PC-9 (cell line): ENCODE results near the gene RAB15. TPM values are rescaled to one million over a fixed set of nuclear protein-coding genes. Genes with fewer than 3 reads are reported as not detected.

ENCODE experiments used
- BruUV-seq: library from RNA; stranded (reverse); fragments of 400-500 nt; replicated peaks from 2 replicates; lab custom pipeline; 2021; lab: Mats Ljungman, UMichigan
- CTCF ChIA-PET: fragments of 300-600 bp; sonication (Branson Sonifier 250); formaldehyde crosslinking; loops from one replicate; lab custom pipeline; 2022; ENCODE audit warnings: antibody characterized with exemption; lab: Charles Lee
- POLR2A ChIA-PET: fragments of 300-600 bp; sonication (Branson Sonifier 250); formaldehyde crosslinking; loops from one replicate; lab custom pipeline; 2022; ENCODE audit warnings: antibody characterized with exemption; ENCODE audit not compliant: unreplicated experiment; lab: Charles Lee
- DNase-seq, 2 experiments: peaks; one replicate each; pipeline versions ENCODE4 v3.0.0 to v3.0.0-alpha.2; 2015 to 2022; ENCODE audit warnings: mixed read lengths in 1 of 2
- H2AFZ ChIP-seq: fragments of 200-600 bp; sonication (generic); 2 replicates; pipeline ENCODE4 v1.8.1; 2017; ENCODE audit warnings: antibody characterized with exemption
- H3F3A ChIP-seq: fragments of 200-600 bp; sonication (generic); 2 replicates; pipeline ENCODE4 v1.8.1; 2017; ENCODE audit warnings: antibody characterized with exemption, mild to moderate bottlenecking, low read depth; ENCODE audit not compliant: insufficient read depth
- H3K27ac ChIP-seq: fragments of 200-600 bp; sonication (generic); 2 replicates; pipeline ENCODE4 v1.6.1; 2016; ENCODE audit warnings: mixed run types
- H3K27me3 ChIP-seq: fragments of 200-600 bp; sonication (generic); 2 replicates; pipeline ENCODE4 v1.6.1; 2016; ENCODE audit warnings: low read depth, mixed run types; ENCODE audit not compliant: insufficient read depth
- H3K36me3 ChIP-seq: fragments of 200-600 bp; sonication (generic); 2 replicates; pipeline ENCODE4 v1.6.1; 2016; ENCODE audit warnings: low read depth, mixed run types
- H3K4me1 ChIP-seq: fragments of 200-600 bp; sonication (generic); replicated peaks from 2 replicates; pipeline ENCODE4 v1.6.1; 2016; ENCODE audit warnings: mixed run types; ENCODE audit not compliant: insufficient read depth
- H3K4me2 ChIP-seq: fragments of 200-600 bp; sonication (generic); 2 replicates; pipeline ENCODE4 v1.6.1; 2017; ENCODE audit warnings: mixed run types
- H3K4me3 ChIP-seq: fragments of 200-600 bp; sonication (generic); 2 replicates; pipeline ENCODE4 v1.6.1; 2016; ENCODE audit warnings: mixed run types
- H3K79me2 ChIP-seq: fragments of 200-600 bp; sonication (generic); 2 replicates; pipeline ENCODE4 v1.6.1; 2017; ENCODE audit warnings: low read depth, mixed run types
- H3K9me2 ChIP-seq: fragments of 200-600 bp; sonication (generic); 2 replicates; pipeline ENCODE4 v1.8.1; 2017; ENCODE audit warnings: mild to moderate bottlenecking; ENCODE audit not compliant: insufficient read depth
- H3K9me3 ChIP-seq: fragments of 200-600 bp; sonication (generic); 2 replicates; pipeline ENCODE4 v1.8.1; 2016; ENCODE audit warnings: low read depth; ENCODE audit not compliant: insufficient read depth
- H4K20me1 ChIP-seq: fragments of 200-600 bp; sonication (generic); 2 replicates; pipeline ENCODE4 v1.8.1; 2017; ENCODE audit not compliant: insufficient read depth
- EZH2 ChIP-seq: fragments of 200-600 bp; sonication (generic); IDR thresholded peaks from 2 replicates; pipeline ENCODE4 v1.8.0; 2017; ENCODE audit warnings: antibody characterized with exemption, low read depth
- intact Hi-C: fragments of 100-400 bp; cut with micrococcal nuclease; formaldehyde crosslinking; loops from one replicate; pipeline ENCODE4 v1.10.0; 2022; ENCODE audit not compliant: unreplicated experiment
- total RNA-seq: library from RNA; stranded (reverse); gene quantifications from 2 replicates; pipeline ENCODE4 v1.2.3, GENCODE V29; 2021
- TF ChIP-seq, protein P1 (sequence below): fragments of 200-600 bp; sonication (generic); conservative IDR thresholded peaks from 2 replicates; pipeline ENCODE4 v1.6.1; 2017; ENCODE audit warnings: mixed run types, antibody characterized with exemption, mild to moderate bottlenecking, moderate library complexity

The RAB15 gene
- total RNA-seq, 1 experiment from 2014 or later, result 74.9 TPM

DNA sequence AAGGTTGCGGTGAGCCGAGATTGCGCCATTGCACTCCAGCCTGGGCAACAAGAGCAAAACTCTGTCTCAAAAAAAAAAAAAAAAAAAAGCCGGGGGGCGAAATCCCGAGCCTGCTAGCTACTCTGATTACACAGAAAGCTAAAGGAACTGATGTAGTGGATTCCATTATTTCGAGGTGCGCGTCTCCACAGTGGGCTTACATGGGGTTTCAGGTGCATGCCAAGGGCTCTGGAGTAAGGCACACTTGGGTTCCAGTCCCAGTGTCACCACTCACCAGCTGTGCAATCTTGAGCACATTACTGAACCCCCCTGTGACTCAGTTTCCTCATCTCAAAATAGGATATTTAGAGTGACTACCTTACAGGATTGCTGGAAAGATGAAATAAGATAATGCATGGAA is 1.7 kb upstream of the RAB15 start:
- H3F3A ChIP-seq, result peaks cover 27% of the 10 kb centered on the region
- no peak overlapping the region for H3K27ac ChIP-seq
- ChIA-PET CTCF (no interaction called here), POLR2A (no interaction called here)
- TF ChIP-seq, protein P1, sequence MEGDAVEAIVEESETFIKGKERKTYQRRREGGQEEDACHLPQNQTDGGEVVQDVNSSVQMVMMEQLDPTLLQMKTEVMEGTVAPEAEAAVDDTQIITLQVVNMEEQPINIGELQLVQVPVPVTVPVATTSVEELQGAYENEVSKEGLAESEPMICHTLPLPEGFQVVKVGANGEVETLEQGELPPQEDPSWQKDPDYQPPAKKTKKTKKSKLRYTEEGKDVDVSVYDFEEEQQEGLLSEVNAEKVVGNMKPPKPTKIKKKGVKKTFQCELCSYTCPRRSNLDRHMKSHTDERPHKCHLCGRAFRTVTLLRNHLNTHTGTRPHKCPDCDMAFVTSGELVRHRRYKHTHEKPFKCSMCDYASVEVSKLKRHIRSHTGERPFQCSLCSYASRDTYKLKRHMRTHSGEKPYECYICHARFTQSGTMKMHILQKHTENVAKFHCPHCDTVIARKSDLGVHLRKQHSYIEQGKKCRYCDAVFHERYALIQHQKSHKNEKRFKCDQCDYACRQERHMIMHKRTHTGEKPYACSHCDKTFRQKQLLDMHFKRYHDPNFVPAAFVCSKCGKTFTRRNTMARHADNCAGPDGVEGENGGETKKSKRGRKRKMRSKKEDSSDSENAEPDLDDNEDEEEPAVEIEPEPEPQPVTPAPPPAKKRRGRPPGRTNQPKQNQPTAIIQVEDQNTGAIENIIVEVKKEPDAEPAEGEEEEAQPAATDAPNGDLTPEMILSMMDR, result no peak
- TF ChIP-seq EZH2, result no peak
- no peaks in the 10 kb centered on the region for H3K36me3 ChIP-seq
- no peaks in the 10 kb centered on the region for H3K27me3 ChIP-seq
- H3K4me2 ChIP-seq, result no peak overlapping the region
- peaks cover 29% of the 10 kb centered on the region for H3K4me1 ChIP-seq
- H2AFZ ChIP-seq, result no peak overlapping the region
- H3K9me3 ChIP-seq, result no peaks in the 10 kb centered on the region
- no peaks in the 10 kb centered on the region for H4K20me1 ChIP-seq
- H3K79me2 ChIP-seq, result peaks cover 34% of the 10 kb centered on the region
- intact Hi-C loops, result loop anchor here (5.0 kb wide), 2 partner anchors 217 to 472 kb away; partner anchors contain the start of genes ZBTB1 and ZBTB25
- DNase-seq, result no peak
- BruUV-seq, result no TSS peak
- H3K4me3 ChIP-seq, result no peak overlapping the region
- H3K9me2 ChIP-seq, result no peaks in the 10 kb centered on the region

DNA sequence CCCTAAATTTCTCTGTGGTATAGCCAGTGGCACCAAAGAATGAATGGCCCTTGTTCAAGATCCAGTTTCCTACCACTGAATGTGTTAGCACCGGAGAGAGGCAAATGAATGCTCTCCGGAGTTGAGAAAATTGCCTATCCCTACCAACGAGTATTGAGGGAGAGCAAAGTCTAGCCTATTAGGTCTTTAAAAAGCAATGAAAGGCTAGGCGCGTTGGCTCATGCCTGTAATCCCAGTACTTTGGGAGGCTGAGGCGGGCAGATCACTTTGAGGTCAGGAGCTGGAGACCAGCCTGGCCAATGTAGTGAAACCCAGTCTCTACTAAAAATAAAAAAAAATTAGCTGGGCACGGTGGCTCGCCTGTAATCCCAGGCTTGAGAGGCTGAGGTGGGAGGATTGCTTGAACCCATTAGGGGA is 898 bp upstream of the RAB15 start:
- no peaks in the 10 kb centered on the region for H3K9me3 ChIP-seq
- peak overlapping the region; percentile 83; the same call in 1 of the 2 replicates for H3K4me3 ChIP-seq
- H2AFZ ChIP-seq, result peak overlapping the region; percentile 83; the same call in 1 of the 2 replicates
- intact Hi-C loops, result loop anchor here (5.0 kb wide), 2 partner anchors 216 to 471 kb away; partner anchors contain the start of genes ZBTB1 and ZBTB25
- H3K36me3 ChIP-seq, result no peaks in the 10 kb centered on the region
- peaks cover 31% of the 10 kb centered on the region for H3F3A ChIP-seq
- BruUV-seq, result no TSS peak
- no peak for DNase-seq
- peak overlapping the region; percentile 87 for H3K4me2 ChIP-seq
- peaks cover 37% of the 10 kb centered on the region for H3K4me1 ChIP-seq
- H3K27ac ChIP-seq, result no peak overlapping the region
- TF ChIP-seq EZH2, result no peak
- TF ChIP-seq, protein P1, result no peak
- CTCF ChIA-PET, result no interaction called here
- H3K27me3 ChIP-seq, result no peaks in the 10 kb centered on the region
- H4K20me1 ChIP-seq, result no peaks in the 10 kb centered on the region
- no peaks in the 10 kb centered on the region for H3K9me2 ChIP-seq
- POLR2A ChIA-PET, result no interaction called here
- H3K79me2 ChIP-seq, result peaks cover 42% of the 10 kb centered on the region

DNA sequence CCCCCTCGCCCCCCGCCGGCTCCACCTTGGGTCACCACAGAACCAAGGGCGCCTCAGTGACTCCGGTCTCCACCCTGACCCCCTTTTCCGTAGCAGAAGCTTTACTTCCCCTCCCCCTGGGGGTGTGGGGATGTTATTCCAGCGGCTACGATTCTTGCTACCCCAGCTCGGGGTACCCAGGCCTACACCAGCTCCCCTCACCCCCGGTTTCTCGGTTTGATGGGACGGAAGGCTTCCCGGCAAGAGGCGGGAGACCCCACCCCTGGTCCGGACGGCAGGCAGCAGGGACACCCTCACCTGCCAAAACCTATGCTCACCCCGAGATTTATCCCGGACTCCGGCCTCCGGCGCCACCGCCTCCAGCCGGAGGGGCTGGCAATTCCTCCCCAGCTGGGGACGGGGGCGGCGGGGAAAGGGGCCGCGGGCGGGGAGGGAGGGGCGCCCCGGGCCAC is 619 bp downstream of the RAB15 start:
- peak overlapping the region; percentile 79 for H3K27ac ChIP-seq
- no TSS peak for BruUV-seq
- peak overlapping the region; percentile 76 for H2AFZ ChIP-seq
- H3K9me3 ChIP-seq, result no peaks in the 10 kb centered on the region
- H3K27me3 ChIP-seq, result no peaks in the 10 kb centered on the region
- H3K79me2 ChIP-seq, result peaks cover 53% of the 10 kb centered on the region
- H3K9me2 ChIP-seq, result no peaks in the 10 kb centered on the region
- intact Hi-C loops, result loop anchor here (1.0 to 5.0 kb wide), 3 partner anchors 29 to 469 kb away; partner anchors contain the start of genes GPX2, ZBTB1 and ZBTB25
- peak overlapping the region; percentile 68 for H3K4me3 ChIP-seq
- peak overlapping the region; percentile 76 for H3K4me2 ChIP-seq
- peak in 1 of 2 experiments; percentile 19 for DNase-seq
- peaks cover 43% of the 10 kb centered on the region for H3F3A ChIP-seq
- H3K4me1 ChIP-seq, result peaks cover 49% of the 10 kb centered on the region
- H3K36me3 ChIP-seq, result 0 out of 2 replicates have a peak, but pooled peaks cover 3% of the 10 kb centered on the region
- ChIA-PET CTCF (no interaction called here), POLR2A (no interaction called here)
- no peaks in the 10 kb centered on the region for H4K20me1 ChIP-seq
- TF ChIP-seq, protein P1, result no peak
- TF ChIP-seq EZH2, result no peak
